WTC11 (cell line): ENCODE results near the gene RUFY3. TPM values are rescaled to one million over a fixed set of nuclear protein-coding genes. Genes with fewer than 3 reads are reported as not detected.

Source experiments
- ATAC-seq: fragments of 200-7000 bp; cut with Tn5 transposase; 2 replicates; pipeline ENCODE4 v1.10.0; 2021; ENCODE audit warnings: mild to moderate bottlenecking, moderate library complexity
- CTCF ChIA-PET: fragments of 300-600 bp; sonication (Branson Sonifier 250); formaldehyde crosslinking; loops from one replicate; lab custom pipeline; 2021; ENCODE audit warnings: antibody characterized with exemption; lab: Charles Lee
- POLR2A ChIA-PET: fragments of 350-600 bp; sonication (Branson Sonifier 250); formaldehyde crosslinking; loops from one replicate; lab custom pipeline; 2021; ENCODE audit warnings: antibody characterized with exemption; lab: Charles Lee
- DNase-seq: peaks from one replicate; pipeline ENCODE4 v3.0.0; 2021; ENCODE audit warnings: low spot score
- H3K27ac Mint-ChIP-seq: 2 replicates; pipeline ENCODE4 v1.8.0; 2021; ENCODE audit warnings: mixed read lengths
- H3K27me3 Mint-ChIP-seq: 2 replicates; pipeline ENCODE4 v1.8.0; 2021; ENCODE audit warnings: low read depth, mild to moderate bottlenecking, moderate library complexity, mixed read lengths
- H3K36me3 Mint-ChIP-seq: 2 replicates; pipeline ENCODE4 v1.8.0; 2021; ENCODE audit warnings: mixed read lengths
- H3K4me1 Mint-ChIP-seq: 2 replicates; pipeline ENCODE4 v1.8.0; 2022; ENCODE audit warnings: mixed read lengths
- H3K4me3 Mint-ChIP-seq: 2 replicates; pipeline ENCODE4 v1.8.0; 2021; ENCODE audit warnings: mild to moderate bottlenecking, moderate library complexity, mixed read lengths
- H3K9me3 Mint-ChIP-seq: 2 replicates; pipeline ENCODE4 v1.8.0; 2021; ENCODE audit warnings: mixed read lengths
- ATF1 ChIP-seq: sonication (generic); formaldehyde crosslinking; IDR thresholded peaks from 2 replicates; pipeline ENCODE4 v1.8.1; 2023; ENCODE audit warnings: mild to moderate bottlenecking, moderate library complexity, missing genetic modification reagents
- CREM ChIP-seq: sonication (generic); formaldehyde crosslinking; IDR thresholded peaks from 2 replicates; pipeline ENCODE4 v1.8.1; 2022; ENCODE audit warnings: mild to moderate bottlenecking, missing genetic modification reagents, moderate library complexity
- ESRRA ChIP-seq: sonication (generic); formaldehyde crosslinking; IDR thresholded peaks from 2 replicates; pipeline ENCODE4 v1.8.1; 2022; ENCODE audit warnings: mild to moderate bottlenecking, missing genetic modification reagents, borderline replicate concordance
- FOXJ3 ChIP-seq: sonication (generic); formaldehyde crosslinking; IDR thresholded peaks from 2 replicates; pipeline ENCODE4 v1.9.0; 2021; ENCODE audit warnings: missing genetic modification reagents, mild to moderate bottlenecking, borderline replicate concordance
- GTF2I ChIP-seq: fragments of 250-450 bp; sonication (Bioruptor Pico); conservative IDR thresholded peaks from 2 replicates; pipeline ENCODE4 v1.4.0; 2021; ENCODE audit warnings: mild to moderate bottlenecking
- OVOL2 ChIP-seq: fragments of 250-450 bp; sonication (Bioruptor Pico); IDR thresholded peaks from 2 replicates; pipeline ENCODE4 v1.9.0; 2021; ENCODE audit warnings: mild to moderate bottlenecking, borderline replicate concordance
- RORB ChIP-seq: fragments of 250-450 bp; sonication (Bioruptor Pico); IDR thresholded peaks from 2 replicates; pipeline ENCODE4 v1.9.0; 2021; ENCODE audit warnings: mild to moderate bottlenecking
- SMAD4 ChIP-seq: sonication (generic); formaldehyde crosslinking; IDR thresholded peaks from 2 replicates; pipeline ENCODE4 v1.8.0; 2022; ENCODE audit warnings: mild to moderate bottlenecking, missing genetic modification reagents
- TEAD4 ChIP-seq: sonication (generic); formaldehyde crosslinking; IDR thresholded peaks from 2 replicates; pipeline ENCODE4 v1.8.0; 2022; ENCODE audit warnings: mild to moderate bottlenecking, missing genetic modification reagents
- ZNF121 ChIP-seq: sonication (generic); formaldehyde crosslinking; IDR thresholded peaks from 2 replicates; pipeline ENCODE4 v1.8.0; 2023; ENCODE audit warnings: missing genetic modification reagents
- ZNF138 ChIP-seq: sonication (generic); formaldehyde crosslinking; conservative IDR thresholded peaks from 2 replicates; pipeline ENCODE4 v1.8.1; 2022; ENCODE audit warnings: mild to moderate bottlenecking, moderate library complexity, missing genetic modification reagents
- ZNF232 ChIP-seq: sonication (generic); formaldehyde crosslinking; IDR thresholded peaks from 2 replicates; pipeline ENCODE4 v1.8.0; 2022; ENCODE audit warnings: mild to moderate bottlenecking, missing genetic modification reagents
- ZNF263 ChIP-seq: sonication (generic); formaldehyde crosslinking; IDR thresholded peaks from 2 replicates; pipeline ENCODE4 v1.8.1; 2022; ENCODE audit warnings: low read depth, mild to moderate bottlenecking, moderate library complexity, missing genetic modification reagents
- ZNF396 ChIP-seq: fragments of 250-450 bp; sonication (Bioruptor Pico); IDR thresholded peaks from 2 replicates; pipeline ENCODE4 v1.8.0; 2021; ENCODE audit warnings: mild to moderate bottlenecking, moderate library complexity, borderline replicate concordance
- ZNF671 ChIP-seq: fragments of 250-450 bp; sonication (Bioruptor Pico); IDR thresholded peaks from 2 replicates; pipeline ENCODE4 v1.8.0; 2021; ENCODE audit warnings: mild to moderate bottlenecking
- total RNA-seq: library from RNA; stranded (reverse); gene quantifications from 3 replicates; pipeline ENCODE4 v1.2.3, GENCODE V29; 2021
- TF ChIP-seq, protein P1 (sequence below): sonication (generic); formaldehyde crosslinking; IDR thresholded peaks from 2 replicates; pipeline ENCODE4 v1.8.1; 2023; ENCODE audit warnings: mild to moderate bottlenecking, missing genetic modification reagents
- TF ChIP-seq, protein P2 (sequence below): sonication (generic); formaldehyde crosslinking; IDR thresholded peaks from 2 replicates; pipeline ENCODE4 v1.8.1; 2023; ENCODE audit warnings: mild to moderate bottlenecking, missing genetic modification reagents, moderate library complexity
- TF ChIP-seq, protein P3 (sequence below): sonication (generic); formaldehyde crosslinking; IDR thresholded peaks from 2 replicates; pipeline ENCODE4 v1.8.1; 2022; ENCODE audit warnings: missing genetic modification reagents, borderline replicate concordance
- TF ChIP-seq, protein P4 (sequence below): sonication (generic); formaldehyde crosslinking; IDR thresholded peaks from 2 replicates; pipeline ENCODE4 v1.8.1; 2023; ENCODE audit warnings: mild to moderate bottlenecking, missing genetic modification reagents
- TF ChIP-seq, protein P5 (sequence below): sonication (generic); formaldehyde crosslinking; IDR thresholded peaks from 2 replicates; pipeline ENCODE4 v1.8.1; 2023; ENCODE audit warnings: mild to moderate bottlenecking, missing genetic modification reagents, borderline replicate concordance

The RUFY3 gene
- total RNA-seq, 1 experiment from 2014 or later, result 49.0 TPM

DNA sequence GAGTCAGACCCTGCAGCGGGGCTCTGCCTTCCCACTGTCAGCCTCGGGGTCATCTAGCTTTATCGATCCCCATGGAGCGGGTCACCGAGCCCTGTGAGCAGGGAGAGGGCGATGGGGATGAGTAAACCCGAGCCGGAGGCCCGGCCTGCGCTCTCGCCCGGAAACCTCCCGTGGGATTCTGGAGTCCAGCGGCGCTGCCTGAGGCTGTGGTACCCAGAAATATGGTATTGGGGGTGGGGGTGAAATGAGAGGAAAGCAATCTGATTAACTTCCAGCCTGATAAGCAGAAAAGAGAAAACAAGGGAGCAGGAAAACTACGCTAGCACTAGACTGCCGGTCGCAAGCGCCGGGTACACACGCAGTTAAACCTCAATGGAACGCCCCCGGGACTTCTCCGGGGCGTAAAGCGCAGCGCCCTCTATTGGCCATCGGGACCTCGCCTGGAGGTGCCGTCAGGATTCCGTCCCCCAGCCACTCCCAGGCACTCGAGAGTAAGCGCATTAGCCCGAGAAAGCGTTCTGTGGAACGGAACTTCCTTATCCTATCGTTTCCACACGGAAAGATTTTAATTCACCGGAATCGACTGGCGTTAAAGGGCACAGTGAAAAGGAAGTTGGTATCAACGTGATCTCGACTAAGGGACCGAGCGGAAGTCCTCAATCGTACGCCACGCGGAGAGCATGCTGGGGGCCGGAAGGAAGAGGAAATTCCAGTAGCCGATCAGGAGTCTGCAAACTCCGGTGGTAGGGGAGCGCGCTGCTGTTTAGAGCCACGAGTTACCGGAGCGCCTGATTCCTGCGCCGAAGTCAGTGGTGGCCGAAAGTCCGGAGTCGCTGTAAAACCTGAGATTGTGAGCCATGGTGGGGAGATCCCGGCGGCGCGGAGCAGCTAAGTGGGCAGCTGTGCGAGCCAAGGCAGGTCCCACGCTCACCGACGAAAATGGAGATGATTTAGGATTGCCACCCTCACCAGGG lies 33.7 kb upstream of the RUFY3 start, which contains the start of gene UTP3 (continued):
- no peak for TF ChIP-seq GTF2I (CRISPR knock-in tag)
- TF ChIP-seq, protein P1, sequence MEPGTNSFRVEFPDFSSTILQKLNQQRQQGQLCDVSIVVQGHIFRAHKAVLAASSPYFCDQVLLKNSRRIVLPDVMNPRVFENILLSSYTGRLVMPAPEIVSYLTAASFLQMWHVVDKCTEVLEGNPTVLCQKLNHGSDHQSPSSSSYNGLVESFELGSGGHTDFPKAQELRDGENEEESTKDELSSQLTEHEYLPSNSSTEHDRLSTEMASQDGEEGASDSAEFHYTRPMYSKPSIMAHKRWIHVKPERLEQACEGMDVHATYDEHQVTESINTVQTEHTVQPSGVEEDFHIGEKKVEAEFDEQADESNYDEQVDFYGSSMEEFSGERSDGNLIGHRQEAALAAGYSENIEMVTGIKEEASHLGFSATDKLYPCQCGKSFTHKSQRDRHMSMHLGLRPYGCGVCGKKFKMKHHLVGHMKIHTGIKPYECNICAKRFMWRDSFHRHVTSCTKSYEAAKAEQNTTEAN (CRISPR knock-in tag), result peak; percentile 86
- no peak for TF ChIP-seq ZNF263 (CRISPR knock-in tag)
- TF ChIP-seq OVOL2 (CRISPR knock-in tag), result no peak
- TF ChIP-seq CREM (CRISPR knock-in tag), result peak; percentile 83
- TF ChIP-seq ZNF121 (CRISPR knock-in tag), result no peak
- peak; percentile 94 for TF ChIP-seq ZNF232 (CRISPR knock-in tag)

DNA sequence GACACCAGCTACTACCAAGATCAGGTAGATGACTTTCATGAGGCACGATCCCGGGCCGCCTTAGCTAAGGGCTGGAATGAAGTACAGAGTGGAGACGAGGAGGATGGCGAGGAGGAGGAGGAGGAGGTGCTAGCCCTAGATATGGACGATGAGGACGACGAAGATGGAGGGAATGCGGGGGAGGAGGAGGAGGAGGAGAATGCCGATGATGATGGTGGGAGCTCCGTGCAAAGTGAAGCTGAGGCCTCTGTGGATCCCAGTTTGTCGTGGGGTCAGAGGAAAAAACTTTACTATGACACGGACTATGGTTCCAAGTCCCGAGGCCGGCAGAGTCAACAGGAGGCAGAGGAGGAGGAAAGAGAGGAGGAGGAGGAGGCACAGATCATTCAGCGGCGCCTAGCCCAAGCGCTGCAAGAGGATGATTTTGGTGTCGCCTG lies 33.0 kb upstream of the RUFY3 start:
- ATAC-seq, result peak; percentile 2
- CTCF ChIA-PET, result interaction anchor here (1.8 kb wide), 1 partner anchor 15 kb away, joined by 10 read pairs; no protein-coding TSS in a partner anchor
- Mint-ChIP-seq H3K4me1 (peaks cover 26% of the 10 kb centered on the region), H3K27me3 (no peaks in the 10 kb centered on the region), H3K36me3 (peaks cover 20% of the 10 kb centered on the region), H3K9me3 (no peaks in the 10 kb centered on the region), H3K27ac (peak overlapping the region; percentile 92), H3K4me3 (peak overlapping the region; percentile 94)
- POLR2A ChIA-PET, result interaction anchor here (1.2 to 1.4 kb wide), 2 partner anchors 15 to 17 kb away, joined by 4 to 8 read pairs; no protein-coding TSS in a partner anchor
- no peak for TF ChIP-seq RORB (CRISPR knock-in tag)
- no peak for TF ChIP-seq ATF1 (CRISPR knock-in tag)
- TF ChIP-seq FOXJ3 (CRISPR knock-in tag), result no peak
- TF ChIP-seq, protein P2, sequence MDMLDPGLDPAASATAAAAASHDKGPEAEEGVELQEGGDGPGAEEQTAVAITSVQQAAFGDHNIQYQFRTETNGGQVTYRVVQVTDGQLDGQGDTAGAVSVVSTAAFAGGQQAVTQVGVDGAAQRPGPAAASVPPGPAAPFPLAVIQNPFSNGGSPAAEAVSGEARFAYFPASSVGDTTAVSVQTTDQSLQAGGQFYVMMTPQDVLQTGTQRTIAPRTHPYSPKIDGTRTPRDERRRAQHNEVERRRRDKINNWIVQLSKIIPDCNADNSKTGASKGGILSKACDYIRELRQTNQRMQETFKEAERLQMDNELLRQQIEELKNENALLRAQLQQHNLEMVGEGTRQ (CRISPR knock-in tag), result no peak
- TF ChIP-seq ZNF263 (CRISPR knock-in tag), result 0 out of 2 replicates have a peak, but pooled peaks have one; percentile 24
- TF ChIP-seq ESRRA (CRISPR knock-in tag), result no peak
- no peak for TF ChIP-seq TEAD4 (CRISPR knock-in tag)
- DNase-seq, result no peak

DNA sequence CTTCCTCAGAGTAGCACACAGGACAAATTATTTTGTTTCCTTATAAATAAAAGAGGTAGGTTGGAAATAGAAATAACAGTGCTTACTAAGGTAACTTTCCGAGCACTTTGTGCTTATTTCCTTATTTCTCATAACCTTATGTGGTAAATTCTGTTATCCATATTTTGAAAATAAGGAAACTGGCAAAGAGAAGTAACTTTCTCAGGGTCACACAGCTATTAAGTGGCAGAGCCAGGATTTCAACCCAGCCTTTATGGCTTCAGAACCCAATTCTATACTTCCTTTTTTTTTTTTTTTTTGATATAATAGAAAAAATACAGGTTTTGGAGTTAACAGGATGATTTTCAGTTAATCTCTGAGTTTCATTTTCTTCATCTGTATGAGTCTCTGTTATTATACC lies 30.1 kb upstream of the RUFY3 start:
- H3K4me3 Mint-ChIP-seq, result no peak overlapping the region
- POLR2A ChIA-PET, result no interaction called here
- CTCF ChIA-PET, result interaction anchor here (0.6 kb wide), 1 partner anchor 44 kb away, joined by 4 read pairs; no protein-coding TSS in a partner anchor

More for the DNA sequence above, 30.1 kb upstream of the RUFY3 start:
- Mint-ChIP-seq H3K27ac (no peak overlapping the region), H3K9me3 (no peaks in the 10 kb centered on the region), H3K4me1 (peaks cover 26% of the 10 kb centered on the region), H3K27me3 (no peaks in the 10 kb centered on the region), H3K36me3 (peaks cover 20% of the 10 kb centered on the region)
- TF ChIP-seq, protein P3, sequence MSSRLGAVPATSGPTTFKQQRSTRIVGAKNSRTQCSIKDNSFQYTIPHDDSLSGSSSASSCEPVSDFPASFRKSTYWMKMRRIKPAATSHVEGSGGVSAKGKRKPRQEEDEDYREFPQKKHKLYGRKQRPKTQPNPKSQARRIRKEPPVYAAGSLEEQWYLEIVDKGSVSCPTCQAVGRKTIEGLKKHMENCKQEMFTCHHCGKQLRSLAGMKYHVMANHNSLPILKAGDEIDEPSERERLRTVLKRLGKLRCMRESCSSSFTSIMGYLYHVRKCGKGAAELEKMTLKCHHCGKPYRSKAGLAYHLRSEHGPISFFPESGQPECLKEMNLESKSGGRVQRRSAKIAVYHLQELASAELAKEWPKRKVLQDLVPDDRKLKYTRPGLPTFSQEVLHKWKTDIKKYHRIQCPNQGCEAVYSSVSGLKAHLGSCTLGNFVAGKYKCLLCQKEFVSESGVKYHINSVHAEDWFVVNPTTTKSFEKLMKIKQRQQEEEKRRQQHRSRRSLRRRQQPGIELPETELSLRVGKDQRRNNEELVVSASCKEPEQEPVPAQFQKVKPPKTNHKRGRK (CRISPR knock-in tag), result no peak
- TF ChIP-seq SMAD4 (CRISPR knock-in tag) (no peak), ZNF671 (CRISPR knock-in tag) (no peak), ZNF396 (CRISPR knock-in tag) (no peak), ZNF138 (CRISPR knock-in tag) (no peak)
- TF ChIP-seq, protein P4, sequence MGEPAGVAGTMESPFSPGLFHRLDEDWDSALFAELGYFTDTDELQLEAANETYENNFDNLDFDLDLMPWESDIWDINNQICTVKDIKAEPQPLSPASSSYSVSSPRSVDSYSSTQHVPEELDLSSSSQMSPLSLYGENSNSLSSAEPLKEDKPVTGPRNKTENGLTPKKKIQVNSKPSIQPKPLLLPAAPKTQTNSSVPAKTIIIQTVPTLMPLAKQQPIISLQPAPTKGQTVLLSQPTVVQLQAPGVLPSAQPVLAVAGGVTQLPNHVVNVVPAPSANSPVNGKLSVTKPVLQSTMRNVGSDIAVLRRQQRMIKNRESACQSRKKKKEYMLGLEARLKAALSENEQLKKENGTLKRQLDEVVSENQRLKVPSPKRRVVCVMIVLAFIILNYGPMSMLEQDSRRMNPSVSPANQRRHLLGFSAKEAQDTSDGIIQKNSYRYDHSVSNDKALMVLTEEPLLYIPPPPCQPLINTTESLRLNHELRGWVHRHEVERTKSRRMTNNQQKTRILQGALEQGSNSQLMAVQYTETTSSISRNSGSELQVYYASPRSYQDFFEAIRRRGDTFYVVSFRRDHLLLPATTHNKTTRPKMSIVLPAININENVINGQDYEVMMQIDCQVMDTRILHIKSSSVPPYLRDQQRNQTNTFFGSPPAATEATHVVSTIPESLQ (CRISPR knock-in tag), result no peak
- TF ChIP-seq, protein P5, sequence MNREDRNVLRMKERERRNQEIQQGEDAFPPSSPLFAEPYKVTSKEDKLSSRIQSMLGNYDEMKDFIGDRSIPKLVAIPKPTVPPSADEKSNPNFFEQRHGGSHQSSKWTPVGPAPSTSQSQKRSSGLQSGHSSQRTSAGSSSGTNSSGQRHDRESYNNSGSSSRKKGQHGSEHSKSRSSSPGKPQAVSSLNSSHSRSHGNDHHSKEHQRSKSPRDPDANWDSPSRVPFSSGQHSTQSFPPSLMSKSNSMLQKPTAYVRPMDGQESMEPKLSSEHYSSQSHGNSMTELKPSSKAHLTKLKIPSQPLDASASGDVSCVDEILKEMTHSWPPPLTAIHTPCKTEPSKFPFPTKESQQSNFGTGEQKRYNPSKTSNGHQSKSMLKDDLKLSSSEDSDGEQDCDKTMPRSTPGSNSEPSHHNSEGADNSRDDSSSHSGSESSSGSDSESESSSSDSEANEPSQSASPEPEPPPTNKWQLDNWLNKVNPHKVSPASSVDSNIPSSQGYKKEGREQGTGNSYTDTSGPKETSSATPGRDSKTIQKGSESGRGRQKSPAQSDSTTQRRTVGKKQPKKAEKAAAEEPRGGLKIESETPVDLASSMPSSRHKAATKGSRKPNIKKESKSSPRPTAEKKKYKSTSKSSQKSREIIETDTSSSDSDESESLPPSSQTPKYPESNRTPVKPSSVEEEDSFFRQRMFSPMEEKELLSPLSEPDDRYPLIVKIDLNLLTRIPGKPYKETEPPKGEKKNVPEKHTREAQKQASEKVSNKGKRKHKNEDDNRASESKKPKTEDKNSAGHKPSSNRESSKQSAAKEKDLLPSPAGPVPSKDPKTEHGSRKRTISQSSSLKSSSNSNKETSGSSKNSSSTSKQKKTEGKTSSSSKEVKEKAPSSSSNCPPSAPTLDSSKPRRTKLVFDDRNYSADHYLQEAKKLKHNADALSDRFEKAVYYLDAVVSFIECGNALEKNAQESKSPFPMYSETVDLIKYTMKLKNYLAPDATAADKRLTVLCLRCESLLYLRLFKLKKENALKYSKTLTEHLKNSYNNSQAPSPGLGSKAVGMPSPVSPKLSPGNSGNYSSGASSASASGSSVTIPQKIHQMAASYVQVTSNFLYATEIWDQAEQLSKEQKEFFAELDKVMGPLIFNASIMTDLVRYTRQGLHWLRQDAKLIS, result no peak
- DNase-seq (no peak), ATAC-seq (no peak)
